Measurements from ENCODE around the gene AGTRAP. TPM values are rescaled to one million over a fixed set of nuclear protein-coding genes. Genes with fewer than 3 reads are reported as not detected.

Gene AGTRAP
- polyA plus RNA-seq, 3 donors, result 420 to 938 (median 842) TPM

DNA sequence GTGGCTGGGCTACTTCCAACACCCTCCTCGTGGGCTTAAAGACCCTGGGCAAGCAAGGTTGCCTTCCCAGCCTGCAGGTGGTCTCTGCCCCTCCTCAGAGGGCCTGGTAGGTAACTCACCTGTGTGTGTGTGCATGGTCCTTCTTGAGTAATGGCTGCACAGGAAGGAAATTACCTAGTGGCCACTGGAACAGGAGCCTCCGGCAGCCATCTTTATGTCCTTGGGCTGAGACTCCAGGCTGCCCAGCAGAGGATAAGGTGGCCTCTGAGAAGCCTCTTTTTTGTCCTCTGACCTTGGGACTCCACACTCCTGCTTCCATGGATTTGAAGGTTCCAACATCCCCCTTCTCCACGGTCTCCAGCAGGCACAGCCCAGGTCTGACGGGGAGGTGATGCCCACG lies 24.4 kb upstream of the AGTRAP start:
- H2AFZ ChIP-seq (ENCODE audit: insufficient read depth, low read depth, low read length, poor library complexity, severe bottlenecking), result peak overlapping the region; percentile 11
- Mint-ChIP-seq H3K36me3 (no peaks in the 10 kb centered on the region), H3K9me3 (no peaks in the 10 kb centered on the region), H3K27me3 (ENCODE audit: low read depth in 3 of 3) (peaks cover 8 to 24% (median 21%) of the 10 kb centered on the region in 3 donors), H3K4me1 (peaks cover 4% of the 10 kb centered on the region), H3K27ac (no peak overlapping the region), H3K4me3 (no peak overlapping the region)
- WGBS (ENCODE audit: insufficient coverage), result 89% methylated on average over 5 of the region's 5 CpGs
- no peaks in the 10 kb centered on the region for H3K9me3 ChIP-seq (replicated peaks in 1 of 2; ENCODE audit: control insufficient read depth in 1 of 2, insufficient read depth in 1 of 2, low read length in 2 of 2)
- H3K27me3 ChIP-seq (ENCODE audit: control insufficient read depth in 2 of 2, insufficient read depth in 2 of 2, low read length in 2 of 2), result no peaks in the 10 kb centered on the region
- H3K9ac ChIP-seq (ENCODE audit: insufficient read depth, low read length, poor library complexity, severe bottlenecking), result no peak overlapping the region
- TF ChIP-seq, protein P1, sequence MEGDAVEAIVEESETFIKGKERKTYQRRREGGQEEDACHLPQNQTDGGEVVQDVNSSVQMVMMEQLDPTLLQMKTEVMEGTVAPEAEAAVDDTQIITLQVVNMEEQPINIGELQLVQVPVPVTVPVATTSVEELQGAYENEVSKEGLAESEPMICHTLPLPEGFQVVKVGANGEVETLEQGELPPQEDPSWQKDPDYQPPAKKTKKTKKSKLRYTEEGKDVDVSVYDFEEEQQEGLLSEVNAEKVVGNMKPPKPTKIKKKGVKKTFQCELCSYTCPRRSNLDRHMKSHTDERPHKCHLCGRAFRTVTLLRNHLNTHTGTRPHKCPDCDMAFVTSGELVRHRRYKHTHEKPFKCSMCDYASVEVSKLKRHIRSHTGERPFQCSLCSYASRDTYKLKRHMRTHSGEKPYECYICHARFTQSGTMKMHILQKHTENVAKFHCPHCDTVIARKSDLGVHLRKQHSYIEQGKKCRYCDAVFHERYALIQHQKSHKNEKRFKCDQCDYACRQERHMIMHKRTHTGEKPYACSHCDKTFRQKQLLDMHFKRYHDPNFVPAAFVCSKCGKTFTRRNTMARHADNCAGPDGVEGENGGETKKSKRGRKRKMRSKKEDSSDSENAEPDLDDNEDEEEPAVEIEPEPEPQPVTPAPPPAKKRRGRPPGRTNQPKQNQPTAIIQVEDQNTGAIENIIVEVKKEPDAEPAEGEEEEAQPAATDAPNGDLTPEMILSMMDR (IDR thresholded peaks at IDR 0.05), result no peak
- no peak overlapping the region for H3K27ac ChIP-seq (ENCODE audit: low read depth in 1 of 2, low read length in 2 of 2)
- H3K36me3 ChIP-seq (replicated peaks in 1 of 2; ENCODE audit: control insufficient read depth in 1 of 2, insufficient read depth in 2 of 2, low read length in 2 of 2), result no peaks in the 10 kb centered on the region
- no peak overlapping the region for H3K4me2 ChIP-seq (replicated peaks; ENCODE audit: extremely low read depth, low read length, poor library complexity, severe bottlenecking)
- no peaks in the 10 kb centered on the region for H3K79me2 ChIP-seq (ENCODE audit: insufficient read depth, low read length)
- no peaks in the 10 kb centered on the region for H4K20me1 ChIP-seq (ENCODE audit: insufficient read depth, low read length)
- intact Hi-C loops (cut with micrococcal nuclease), result no loop called here
- no peak overlapping the region for H3K4me3 ChIP-seq (replicated peaks in 1 of 3; ENCODE audit: low read depth in 2 of 3, low read length in 3 of 3)
- no peaks in the 10 kb centered on the region for H3K4me1 ChIP-seq (ENCODE audit: control insufficient read depth in 1 of 2, insufficient read depth in 2 of 2, low read length in 2 of 2)
- no peak for DNase-seq

GRCh38 chr1:11712285-11712684 lies 23.7 kb upstream of the AGTRAP start:
- Histone ChIP-seq H3K9ac (ENCODE audit: insufficient read depth, low read length, poor library complexity, severe bottlenecking) (no peak overlapping the region), H3K27me3 (ENCODE audit: control insufficient read depth in 2 of 2, insufficient read depth in 2 of 2, low read length in 2 of 2) (no peaks in the 10 kb centered on the region), H3K36me3 (replicated peaks in 1 of 2; ENCODE audit: control insufficient read depth in 1 of 2, insufficient read depth in 2 of 2, low read length in 2 of 2) (no peaks in the 10 kb centered on the region), H3K27ac (ENCODE audit: low read depth in 1 of 2, low read length in 2 of 2) (no peak overlapping the region), H2AFZ (ENCODE audit: insufficient read depth, low read depth, low read length, poor library complexity, severe bottlenecking) (no peak overlapping the region), H3K9me3 (replicated peaks in 1 of 2; ENCODE audit: control insufficient read depth in 1 of 2, insufficient read depth in 1 of 2, low read length in 2 of 2) (no peaks in the 10 kb centered on the region), H3K4me3 (replicated peaks in 1 of 3; ENCODE audit: low read depth in 2 of 3, low read length in 3 of 3) (no peak overlapping the region), H3K79me2 (ENCODE audit: insufficient read depth, low read length) (no peaks in the 10 kb centered on the region), H4K20me1 (ENCODE audit: insufficient read depth, low read length) (no peaks in the 10 kb centered on the region), H3K4me2 (replicated peaks; ENCODE audit: extremely low read depth, low read length, poor library complexity, severe bottlenecking) (no peak overlapping the region), H3K4me1 (ENCODE audit: control insufficient read depth in 1 of 2, insufficient read depth in 2 of 2, low read length in 2 of 2) (no peaks in the 10 kb centered on the region)
- H3K36me3 Mint-ChIP-seq, result no peaks in the 10 kb centered on the region
- intact Hi-C loops (cut with micrococcal nuclease), result no loop called here
- H3K4me1 Mint-ChIP-seq, result peaks cover 4% of the 10 kb centered on the region
- DNase-seq, result no peak
- H3K4me3 Mint-ChIP-seq, result no peak overlapping the region
- TF ChIP-seq, protein P1 (IDR thresholded peaks at IDR 0.05), result no peak
- no peak overlapping the region for H3K27ac Mint-ChIP-seq
- no peaks in the 10 kb centered on the region for H3K9me3 Mint-ChIP-seq
- peaks cover 8 to 21% (median 18%) of the 10 kb centered on the region in 3 donors for H3K27me3 Mint-ChIP-seq (ENCODE audit: low read depth in 3 of 3)
- 92% methylated on average over 5 of the region's 8 CpGs for WGBS (ENCODE audit: insufficient coverage)

Data from CD14-positive monocyte (primary cell).